ENCODE data around the gene RNF157.
A peak's percentile ranks its signal among the peaks of the same experiment; 100 is the strongest.

RNF157 gene

GRCh38 chr17:76157759-76158158 is 82.5 kb downstream of the RNF157 start:
- no peak for DNase-seq (ENCODE audit: low spot score)

DNA sequence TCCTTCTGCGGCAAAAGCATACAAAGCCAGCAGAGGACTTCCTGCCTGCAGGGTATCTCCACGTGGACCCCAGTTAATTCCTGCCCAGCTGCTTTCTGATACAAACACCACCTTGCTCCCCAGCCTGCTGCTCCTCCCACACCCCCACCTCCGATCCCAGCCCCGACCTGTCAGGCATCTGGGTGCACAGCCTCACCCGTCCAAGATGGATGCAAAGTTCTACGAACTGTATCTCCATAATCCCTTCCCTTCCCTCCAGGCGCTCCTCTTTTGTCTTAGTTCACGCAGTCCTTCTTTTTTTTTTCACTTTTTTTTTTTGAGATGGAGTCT is 83.7 kb downstream of the RNF157 start:
- DNase-seq (ENCODE audit: low spot score) = no peak

DNA sequence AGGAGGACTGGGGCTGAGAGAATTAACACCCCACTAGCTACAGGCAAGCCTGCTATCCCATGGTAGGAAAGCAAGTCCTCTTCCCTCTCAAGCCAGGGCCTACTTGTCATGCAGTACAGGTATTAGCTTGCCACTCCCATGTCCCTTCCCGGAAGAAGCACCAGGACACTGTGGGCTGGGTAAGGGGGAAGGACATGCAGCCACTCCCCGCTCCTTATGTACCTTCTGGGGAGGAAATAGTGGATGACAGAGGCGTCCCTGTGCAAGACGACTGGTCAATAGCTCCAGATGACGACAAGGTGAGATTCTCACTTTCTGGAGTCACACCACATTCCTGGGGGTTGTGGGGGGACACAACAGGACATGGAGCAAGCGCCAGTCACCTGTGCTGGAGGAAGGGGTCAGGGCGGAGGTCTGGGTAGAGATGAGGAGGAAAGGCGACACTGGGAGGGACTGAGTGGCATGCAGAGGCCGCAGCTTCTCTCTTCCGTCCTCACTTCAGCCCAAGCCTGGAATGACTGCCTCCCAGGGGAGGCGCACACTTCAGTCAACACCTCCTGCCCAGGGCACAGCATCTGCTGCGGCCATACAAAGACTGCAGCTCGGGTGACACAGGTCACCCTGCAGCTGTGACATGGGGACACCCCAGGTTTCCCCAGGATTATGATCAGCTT is 84.2 kb downstream of the RNF157 start:
- no peak for DNase-seq (ENCODE audit: low spot score)

GRCh38 chr17:76154936-76155845 is 85.1 kb downstream of the RNF157 start:
- no peak for DNase-seq (ENCODE audit: low spot score)

DNA sequence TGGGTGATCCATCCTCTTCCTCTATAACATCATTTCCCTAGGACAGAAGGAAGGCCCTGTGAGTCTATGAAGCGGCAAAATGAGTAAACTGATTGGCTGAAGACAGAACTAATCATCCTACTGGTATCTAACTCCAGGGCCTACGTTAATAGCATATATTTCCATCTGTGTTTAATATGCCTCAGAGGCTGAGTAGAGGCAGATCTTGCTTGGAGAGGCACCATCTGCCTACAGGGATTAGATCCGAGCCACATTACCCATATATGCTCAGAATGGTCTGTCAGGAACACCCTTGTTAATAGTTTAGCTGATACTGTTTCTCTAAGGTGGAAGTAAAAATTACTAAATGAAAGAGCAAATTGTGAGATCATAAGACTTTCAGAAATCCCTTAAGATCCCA is 86.0 kb downstream of the RNF157 start:
- no peak for DNase-seq (ENCODE audit: low spot score)

DNA sequence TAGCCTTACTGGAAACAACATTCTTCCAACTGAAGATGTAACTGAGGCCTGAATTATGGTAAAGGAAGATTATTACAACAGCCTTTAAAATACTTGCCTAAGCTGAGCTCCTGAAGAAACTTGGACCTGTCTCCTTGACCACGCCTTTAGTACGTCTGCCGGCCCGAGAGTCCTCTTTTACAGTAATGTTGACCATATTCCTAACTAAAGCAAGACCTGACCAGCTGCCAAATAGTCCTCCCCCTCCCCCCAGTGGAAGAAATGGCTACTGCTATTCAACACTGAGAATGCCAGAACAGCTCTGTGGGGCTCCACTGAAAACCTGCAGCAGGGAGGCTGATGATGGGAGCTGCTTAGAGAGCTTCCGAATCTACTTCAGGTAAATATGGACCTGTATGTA is 86.7 kb downstream of the RNF157 start:
- DNase-seq (ENCODE audit: low spot score) = no peak

GRCh38 chr17:76153202-76153601 is 87.1 kb downstream of the RNF157 start:
- no peak for DNase-seq (ENCODE audit: low spot score)

DNA sequence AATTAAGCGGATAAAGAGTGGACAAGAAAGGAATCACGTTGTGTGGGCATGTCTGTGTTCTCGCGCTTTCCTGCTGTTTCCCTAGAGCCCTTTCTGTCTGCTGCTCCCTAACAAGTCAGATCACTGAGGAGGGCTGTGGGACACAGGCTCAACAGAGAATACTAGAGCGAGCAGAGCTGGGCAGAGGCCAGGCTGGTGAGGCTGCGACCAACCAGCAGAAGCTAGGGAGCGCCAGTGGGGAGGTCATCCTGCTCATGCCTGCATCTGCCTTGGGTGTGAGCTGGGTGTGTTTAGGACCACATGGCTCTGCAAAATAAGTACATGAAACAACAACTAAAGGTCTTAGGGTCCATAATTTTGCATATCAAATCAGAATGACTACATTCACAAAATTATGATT is 87.7 kb downstream of the RNF157 start:
- DNase-seq (ENCODE audit: low spot score) = no peak

- DNase-seq (ENCODE audit: low spot score) = peak; percentile 30
These were observed 88.3 kb downstream of the RNF157 start for GRCh38 chr17:76151896-76152454.

DNA sequence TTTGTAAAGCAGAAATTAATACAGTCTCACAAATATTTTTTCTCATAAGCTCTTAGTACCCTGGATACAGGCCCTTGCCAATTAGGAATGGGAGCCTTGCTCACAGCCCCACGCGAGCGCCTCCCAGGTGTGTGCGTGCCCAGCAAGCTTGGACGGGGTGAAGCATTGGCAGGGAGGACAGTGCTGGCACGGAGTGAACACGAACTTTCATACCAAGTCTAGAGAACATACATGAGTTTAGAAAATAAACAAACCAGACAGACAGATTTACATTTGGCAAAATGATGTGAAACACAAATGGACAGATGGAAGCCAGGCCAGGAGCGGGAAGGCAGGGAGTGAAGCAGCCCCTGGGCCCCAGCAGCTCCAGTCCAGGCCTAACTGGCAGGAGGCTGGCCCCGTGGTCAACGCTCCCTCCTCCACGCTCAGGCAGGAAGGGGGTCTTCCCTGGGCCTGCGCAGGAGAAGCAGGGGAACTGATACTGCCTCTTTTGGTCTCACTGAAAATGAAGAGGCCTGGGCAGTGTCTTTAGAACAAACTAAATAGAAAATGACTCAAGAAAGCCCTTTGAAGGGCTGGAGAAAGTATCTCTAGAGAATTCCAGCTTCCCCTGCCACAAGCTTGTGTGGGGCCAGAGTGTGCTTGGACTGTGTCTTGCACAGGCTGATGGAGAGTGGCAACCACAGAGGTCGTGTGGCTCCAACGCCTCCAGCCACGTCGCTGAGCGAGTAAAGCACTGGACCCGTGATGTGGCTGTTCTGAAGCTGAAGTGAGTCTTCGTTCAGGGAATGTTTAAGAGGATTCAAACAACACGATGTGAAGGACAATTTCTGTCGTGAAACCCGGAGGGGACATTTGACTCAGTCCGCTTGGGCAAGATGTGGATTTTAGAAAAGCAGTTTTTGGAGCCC is 89.3 kb downstream of the RNF157 start:
- DNase-seq (ENCODE audit: low spot score) = no peak

DNA sequence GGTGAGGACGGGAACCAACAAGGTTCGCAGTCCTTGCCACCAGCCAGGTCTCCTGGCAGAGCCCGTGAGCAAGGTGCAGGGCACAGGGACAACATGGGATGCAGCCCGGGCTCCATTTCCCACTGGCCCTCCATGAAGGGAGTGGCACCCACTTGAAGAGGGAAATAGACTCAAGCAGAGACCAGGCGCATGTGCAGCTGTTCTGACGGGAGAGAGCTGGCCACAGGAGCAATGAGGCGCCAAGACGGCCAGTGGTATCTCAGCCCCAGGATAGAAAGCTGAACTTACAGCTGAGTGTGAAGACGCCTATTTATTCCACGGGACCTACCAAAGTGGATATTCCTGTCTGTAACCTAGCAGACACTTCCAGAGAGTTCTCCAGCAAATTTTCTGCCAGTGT is 91.1 kb downstream of the RNF157 start:
- DNase-seq (ENCODE audit: low spot score) = no peak

- DNase-seq (ENCODE audit: low spot score) = no peak
These were observed 92.3 kb downstream of the RNF157 start for GRCh38 chr17:76148015-76148326.

DNA sequence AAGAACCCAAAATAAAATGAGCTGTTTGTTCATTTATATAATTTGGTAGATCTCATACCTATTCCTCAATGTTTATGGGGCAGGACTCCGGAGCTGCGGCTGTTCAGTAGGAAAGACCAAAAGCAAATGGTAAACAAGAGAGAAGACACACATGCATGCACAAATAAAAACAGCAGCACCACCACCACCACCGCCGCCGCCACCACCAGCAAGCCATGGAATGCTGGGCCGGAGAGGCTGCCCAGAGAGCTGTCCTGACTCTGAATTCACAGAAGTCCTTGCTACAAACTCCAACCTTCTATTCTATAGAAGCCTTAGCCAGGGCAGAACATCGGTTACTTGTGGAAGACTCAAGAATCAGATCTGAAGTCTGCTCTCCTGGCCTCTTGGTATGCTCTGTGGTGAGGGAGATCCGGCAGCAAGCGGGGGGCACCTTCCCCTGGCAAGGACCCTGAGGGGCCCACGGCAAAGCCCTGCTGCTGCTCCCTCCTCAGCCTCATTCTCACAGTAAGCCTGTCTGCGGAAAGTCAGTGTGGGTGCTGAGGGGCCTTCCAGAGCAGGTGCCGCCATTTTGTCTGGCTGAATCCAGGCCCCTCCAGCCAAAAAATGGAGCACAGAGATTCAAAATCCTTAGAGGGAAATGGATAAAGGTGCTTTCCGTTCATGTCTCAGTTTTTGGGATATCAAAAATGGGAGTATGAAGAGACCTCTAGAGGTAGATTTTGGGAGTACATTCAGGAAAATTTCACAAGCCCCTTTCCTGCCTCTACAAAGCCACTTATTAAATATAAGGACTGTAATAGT is 92.9 kb downstream of the RNF157 start:
- DNase-seq (ENCODE audit: low spot score) = no peak

- peak; percentile 17 for DNase-seq (ENCODE audit: low spot score)
These were observed 94.0 kb downstream of the RNF157 start for GRCh38 chr17:76146053-76146851.

DNA sequence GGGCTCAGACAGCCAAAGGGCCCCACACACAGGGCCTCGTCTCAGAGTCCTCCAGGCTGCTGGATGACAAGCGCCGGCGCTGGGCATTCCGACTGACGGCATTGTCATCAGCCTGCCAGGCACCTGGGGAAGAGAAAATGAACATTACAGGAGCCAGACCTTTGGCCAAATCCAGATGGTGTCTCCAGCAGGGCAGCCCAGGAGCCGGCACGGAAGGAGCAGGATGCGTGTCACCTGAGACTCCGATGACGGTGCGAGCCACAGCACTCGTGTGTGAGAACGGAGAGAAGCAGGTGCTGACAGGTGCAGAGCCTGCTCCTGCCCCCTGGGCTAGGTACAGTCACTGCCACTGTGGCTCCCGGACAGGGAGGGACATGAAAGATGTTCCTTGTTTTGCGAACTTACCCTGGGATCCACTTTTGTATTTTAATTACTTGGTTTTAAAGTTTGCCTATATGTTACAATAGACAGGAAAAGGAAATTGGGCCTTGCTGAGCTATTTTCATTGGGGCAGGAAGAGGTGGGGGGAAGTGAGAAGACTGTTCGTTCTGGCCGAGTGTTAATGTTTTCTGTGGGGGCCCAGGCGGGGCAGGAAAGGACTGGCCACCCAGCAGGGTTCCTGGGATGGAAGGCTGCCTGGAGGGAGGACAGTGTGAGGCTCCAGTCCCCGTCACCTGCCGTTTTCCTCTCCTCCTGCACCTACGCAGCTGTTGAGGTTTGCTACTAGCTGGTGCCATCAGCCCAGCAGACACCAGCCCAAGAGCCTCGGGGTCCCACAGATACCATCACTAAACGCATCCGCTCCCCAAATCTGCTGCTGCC is 94.9 kb downstream of the RNF157 start:
- peak; percentile 53 for DNase-seq (ENCODE audit: low spot score)

DNA sequence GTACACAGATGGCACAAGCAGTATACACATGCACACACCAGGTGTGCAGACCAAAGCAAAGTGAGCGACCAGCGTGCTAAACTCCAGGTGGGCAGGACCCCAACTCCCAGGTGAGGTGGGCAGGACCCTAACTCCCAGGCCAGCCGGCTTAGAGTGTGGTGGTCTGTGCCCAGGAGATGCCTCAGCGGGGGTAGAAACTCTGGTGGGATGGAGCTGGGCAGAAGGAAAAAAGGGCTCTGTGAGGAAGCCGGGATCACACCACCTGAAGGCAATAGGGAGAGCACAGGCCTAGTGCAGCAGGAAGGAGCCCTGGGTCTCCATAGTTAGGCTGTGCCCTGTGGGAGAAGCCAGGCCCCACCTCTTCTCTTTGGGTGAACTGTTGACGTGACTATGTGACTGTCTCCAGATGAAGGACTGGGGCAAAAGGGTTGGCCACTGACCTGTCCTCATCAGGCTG is 97.7 kb downstream of the RNF157 start:
- DNase-seq (ENCODE audit: low spot score) = no peak

GRCh38 chr17:76142039-76142584 is 98.2 kb downstream of the RNF157 start:
- no peak for DNase-seq (ENCODE audit: low spot score)

DNA sequence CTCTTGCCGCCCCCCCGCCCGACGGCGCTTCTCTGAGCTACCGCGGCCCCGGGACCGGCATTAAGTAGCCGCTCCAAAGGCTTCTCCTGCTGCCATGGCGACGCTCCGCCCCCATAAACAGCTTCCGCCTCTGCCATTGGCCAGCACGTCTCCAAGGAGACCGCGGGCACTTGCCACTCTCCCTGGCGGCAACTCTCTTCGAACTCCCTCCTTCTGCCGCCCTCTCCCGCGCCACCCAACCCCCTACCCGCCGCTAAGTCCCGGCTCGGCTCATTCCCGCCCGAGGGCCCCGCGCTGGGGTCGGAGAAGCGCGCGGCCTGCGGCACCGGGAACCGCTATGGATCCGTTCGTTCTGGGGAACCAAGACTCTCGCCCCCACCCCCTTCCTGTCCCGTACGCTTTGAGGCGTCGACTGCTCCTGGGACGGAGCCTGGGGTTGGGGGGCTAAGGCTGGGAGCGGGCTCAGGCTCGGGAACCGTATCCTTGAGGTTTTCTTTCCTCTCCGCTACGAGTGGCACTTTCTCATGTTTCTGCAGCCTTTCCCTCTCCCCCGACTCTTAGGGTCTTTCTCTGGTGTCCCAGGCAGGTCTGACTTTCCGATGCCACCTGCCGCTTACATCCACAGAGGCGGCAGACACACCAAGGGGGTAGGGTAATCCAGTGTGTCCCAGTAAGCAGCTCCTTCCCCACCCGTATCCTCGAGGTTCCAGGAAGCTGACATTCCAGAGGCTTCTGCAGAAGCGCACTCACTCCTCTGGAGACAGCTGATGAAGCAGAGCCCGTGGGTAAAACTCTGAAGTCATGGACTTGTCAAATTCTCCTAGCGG is 98.9 kb downstream of the RNF157 start, which contains the start of gene FOXJ1:
FOXJ1 (minus strand) TSS at position 34 of the 827 bp plus-strand sequence. CDS start 850 bp downstream, outside the sequence.
- peak; percentile 95 for DNase-seq (ENCODE audit: low spot score)
